PC-3 (cell line): ENCODE results near the gene FBXO45. TPM values are rescaled to one million over a fixed set of nuclear protein-coding genes. Genes with fewer than 3 reads are reported as not detected.

ENCODE experiments used
- ATAC-seq: fragments of 200-7000 bp; cut with Tn5 transposase; 2 replicates; pipeline ENCODE4 v1.9.1; 2020; ENCODE audit warnings: mild to moderate bottlenecking, moderate library complexity
- BruUV-seq: library from RNA; stranded (reverse); fragments of 400-500 nt; replicated peaks from 2 replicates; lab custom pipeline; 2021; lab: Mats Ljungman, UMichigan
- CTCF ChIA-PET: fragments of 300-600 bp; sonication (Branson Sonifier 250); formaldehyde crosslinking; loops from one replicate; lab custom pipeline; 2022; ENCODE audit warnings: antibody characterized with exemption; lab: Charles Lee
- POLR2A ChIA-PET: fragments of 300-600 bp; sonication (Branson Sonifier 250); formaldehyde crosslinking; loops from one replicate; lab custom pipeline; 2022; ENCODE audit warnings: antibody characterized with exemption; ENCODE audit not compliant: unreplicated experiment; lab: Charles Lee
- DNase-seq: peaks from one replicate; pipeline ENCODE4 v3.0.0-alpha.2; 2015
- H2AFZ ChIP-seq: fragments of 300-600 bp; sonication (generic); 2 replicates; pipeline ENCODE4 v1.6.0; 2016; ENCODE audit warnings: antibody characterized with exemption, low read length
- H3F3A ChIP-seq: fragments of 300-600 bp; sonication (generic); one replicate; pipeline ENCODE4 v1.6.0; 2017; ENCODE audit warnings: antibody characterized with exemption, low read length, control low read depth, mild to moderate bottlenecking; ENCODE audit not compliant: unreplicated experiment
- H3K27ac ChIP-seq: fragments of 300-600 bp; sonication (generic); 2 replicates; pipeline ENCODE4 v1.5.1; 2016; ENCODE audit warnings: mild to moderate bottlenecking, low read length
- H3K27me3 ChIP-seq: fragments of 300-600 bp; sonication (generic); 2 replicates; pipeline ENCODE4 v1.6.1; 2016; ENCODE audit warnings: low read length, mixed read lengths
- H3K36me3 ChIP-seq: fragments of 300-600 bp; sonication (generic); 2 replicates; pipeline ENCODE4 v1.6.1; 2016; ENCODE audit warnings: low read depth, mixed run types, low read length, mixed read lengths
- H3K4me1 ChIP-seq: fragments of 300-600 bp; sonication (generic); 2 replicates; pipeline ENCODE4 v1.5.1; 2016; ENCODE audit warnings: low read length; ENCODE audit not compliant: insufficient read depth
- H3K4me2 ChIP-seq: fragments of 300-600 bp; sonication (generic); 2 replicates; pipeline ENCODE4 v1.6.0; 2016; ENCODE audit warnings: low read length
- H3K4me3 ChIP-seq: fragments of 300-600 bp; sonication (generic); 2 replicates; pipeline ENCODE4 v1.5.1; 2016; ENCODE audit warnings: mild to moderate bottlenecking, low read length, mixed read lengths
- H3K79me2 ChIP-seq: fragments of 300-600 bp; sonication (generic); 2 replicates; pipeline ENCODE4 v1.6.1; 2017; ENCODE audit warnings: low read length, mixed read lengths
- H3K9ac ChIP-seq: fragments of 300-600 bp; sonication (generic); 2 replicates; pipeline ENCODE4 v1.6.0; 2016; ENCODE audit warnings: mild to moderate bottlenecking, low read length
- H3K9me2 ChIP-seq: fragments of 300-600 bp; sonication (generic); replicated peaks from 2 replicates; pipeline ENCODE4 v1.6.1; 2016; ENCODE audit warnings: mixed run types, low read length, mixed read lengths
- H3K9me3 ChIP-seq: fragments of 300-600 bp; sonication (generic); 2 replicates; pipeline ENCODE4 v1.6.1; 2016; ENCODE audit warnings: low read length, mixed read lengths
- H4K20me1 ChIP-seq: fragments of 300-600 bp; sonication (generic); 2 replicates; pipeline ENCODE4 v1.6.1; 2016; ENCODE audit warnings: low read length, mixed read lengths
- CTCF ChIP-seq: fragments of 300-600 bp; sonication (generic); conservative IDR thresholded peaks from 2 replicates; pipeline ENCODE4 v1.5.1; 2017; ENCODE audit warnings: antibody characterized with exemption, low read depth, mild to moderate bottlenecking, low read length
- EZH2 ChIP-seq: fragments of 300-600 bp; sonication (generic); IDR thresholded peaks from one replicate; pipeline ENCODE4 v1.6.1; 2017; ENCODE audit warnings: antibody characterized with exemption, mild to moderate bottlenecking, low read length; ENCODE audit not compliant: unreplicated experiment
- EZH2phosphoT487 ChIP-seq: fragments of 300-600 bp; sonication (generic); IDR thresholded peaks from 2 replicates; pipeline ENCODE4 v1.6.1; 2018; ENCODE audit warnings: mild to moderate bottlenecking, antibody characterized with exemption, low read length, borderline replicate concordance
- intact Hi-C: fragments of 100-400 bp; cut with micrococcal nuclease; formaldehyde crosslinking; loops from 2 replicates; pipeline ENCODE4 v1.9.0; 2023
- total RNA-seq: library from RNA; depleted of rRNA; stranded (reverse); fragments of >200 nt; gene quantifications from 2 replicates; pipeline ENCODE4 v1.2.3, GENCODE V29; 2014

Gene FBXO45
- total RNA-seq, 1 experiment from 2014 or later = 20.8 TPM

DNA sequence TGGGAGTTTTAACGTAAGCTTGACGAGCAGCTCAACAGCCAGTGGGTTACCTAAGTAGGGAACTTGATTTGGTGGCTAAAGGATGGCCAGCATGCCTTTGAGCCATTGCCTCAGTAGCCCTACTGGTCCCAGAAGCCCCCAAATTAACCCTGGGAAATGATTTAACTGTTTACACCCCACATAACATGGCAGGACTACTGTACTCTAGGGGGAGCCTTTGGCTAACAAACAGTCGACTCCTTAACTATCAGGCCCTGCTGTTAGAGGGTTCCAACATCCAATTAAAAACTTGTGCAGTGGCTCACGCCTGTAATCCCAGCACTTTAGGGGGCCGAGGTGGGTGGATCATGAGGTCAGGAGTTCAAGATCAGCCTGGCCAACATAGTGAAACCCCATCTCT, 43.9 kb upstream of the FBXO45 start:
- TF ChIP-seq CTCF (peak; percentile 36), EZH2 (no peak)
- CTCF ChIA-PET = no interaction called here
- no peaks in the 10 kb centered on the region; the same call in 1 of the 2 replicates for H3K36me3 ChIP-seq
- H3K79me2 ChIP-seq = no peaks in the 10 kb centered on the region
- no peaks in the 10 kb centered on the region for H4K20me1 ChIP-seq
- H3K9me2 ChIP-seq = no peaks in the 10 kb centered on the region
- H3K27ac ChIP-seq = no peak overlapping the region
- no peaks in the 10 kb centered on the region for H3K4me1 ChIP-seq
- no peak overlapping the region for H2AFZ ChIP-seq
- BruUV-seq = no TSS peak
- no peaks in the 10 kb centered on the region for H3K27me3 ChIP-seq
- no peak for ATAC-seq
- H3K4me3 ChIP-seq = no peak overlapping the region
- no peak overlapping the region for H3K9ac ChIP-seq
- intact Hi-C loops = no loop called here
- DNase-seq = peak; percentile 36
- peaks cover 15% of the 10 kb centered on the region for H3K9me3 ChIP-seq
- POLR2A ChIA-PET = no interaction called here
- no peaks in the 10 kb centered on the region for H3F3A ChIP-seq
- H3K4me2 ChIP-seq = no peak overlapping the region

DNA sequence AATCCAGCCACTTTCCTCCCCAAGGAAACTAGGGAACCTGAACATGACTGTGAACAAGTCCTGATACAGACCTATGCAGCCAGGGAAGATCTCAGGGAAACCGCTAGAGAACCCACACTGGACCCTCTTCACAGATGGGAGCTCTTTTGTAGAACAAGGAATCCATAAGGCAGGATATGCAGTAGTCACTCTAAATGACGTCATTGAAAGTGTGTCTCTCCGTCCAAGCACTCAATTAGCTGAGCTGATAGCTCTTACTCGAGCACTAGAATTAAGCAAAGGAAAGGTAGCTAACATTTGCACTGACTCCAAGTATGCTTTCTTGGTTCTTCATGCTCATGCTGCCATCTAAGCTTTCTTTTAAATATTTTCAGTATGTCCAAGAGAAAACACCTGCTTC, 43.3 kb upstream of the FBXO45 start:
- ATAC-seq = no peak
- Histone ChIP-seq H3F3A (no peaks in the 10 kb centered on the region), H3K4me3 (no peak overlapping the region), H3K4me2 (no peak overlapping the region), H3K79me2 (no peaks in the 10 kb centered on the region), H3K36me3 (no peaks in the 10 kb centered on the region; the same call in 1 of the 2 replicates), H3K9me2 (no peaks in the 10 kb centered on the region), H2AFZ (no peak overlapping the region), H3K9me3 (peaks cover 9% of the 10 kb centered on the region), H3K27me3 (no peaks in the 10 kb centered on the region), H3K27ac (no peak overlapping the region), H4K20me1 (no peaks in the 10 kb centered on the region), H3K4me1 (no peaks in the 10 kb centered on the region), H3K9ac (no peak overlapping the region)
- POLR2A ChIA-PET = no interaction called here
- DNase-seq = no peak
- CTCF ChIA-PET = no interaction called here
- intact Hi-C loops = no loop called here
- BruUV-seq = no TSS peak
- no peak for TF ChIP-seq EZH2phosphoT487
- TF ChIP-seq EZH2 = no peak
- no peak for TF ChIP-seq CTCF

DNA sequence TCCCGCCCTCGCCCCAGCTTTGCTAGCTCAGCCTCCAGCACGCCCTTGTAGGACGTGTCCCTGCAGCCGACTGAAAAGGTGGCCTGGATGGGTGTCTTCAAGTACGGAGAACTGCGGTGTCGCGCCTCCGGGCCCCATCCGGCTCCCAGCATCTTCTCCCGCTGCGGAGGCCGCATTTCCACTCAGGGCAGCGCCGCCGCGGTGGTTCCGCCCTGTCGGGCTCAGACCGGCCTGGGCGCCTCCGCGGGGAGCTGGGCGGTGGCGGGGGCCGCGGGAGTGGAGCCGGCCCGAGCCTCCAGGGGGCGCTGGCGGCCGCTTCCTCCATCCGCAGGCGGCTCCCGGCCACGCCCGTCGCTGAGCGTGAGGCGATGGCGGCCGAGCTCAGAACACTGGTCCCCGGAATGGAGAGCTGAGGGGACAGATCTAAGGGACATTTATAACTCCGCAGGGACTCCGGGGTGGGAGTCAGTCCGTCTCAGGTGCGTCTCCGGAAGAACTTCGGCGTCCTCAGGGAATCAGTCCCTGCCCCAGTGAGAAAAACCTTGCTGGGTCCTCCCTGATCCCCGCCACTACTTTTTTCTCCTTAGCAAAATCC, 39.7 kb upstream of the FBXO45 start:
- H3K27me3 ChIP-seq = no peaks in the 10 kb centered on the region
- H3F3A ChIP-seq = no peaks in the 10 kb centered on the region
- peak overlapping the region; percentile 56 for H3K4me3 ChIP-seq
- no peaks in the 10 kb centered on the region for H3K9me2 ChIP-seq
- peak overlapping the region; percentile 91 for H2AFZ ChIP-seq
- no peaks in the 10 kb centered on the region for H3K79me2 ChIP-seq
- no peaks in the 10 kb centered on the region for H3K9me3 ChIP-seq
- ChIA-PET CTCF (interaction anchor here (0.6 to 1.1 kb wide), 7 partner anchors 33 to 628 kb away, joined by 3 to 7 read pairs (median 3); partner anchors contain the start of genes FBXO45 and WDR53), POLR2A (interaction anchor here (0.5 to 0.6 kb wide), 3 partner anchors 12 to 474 kb away, joined by 3 to 9 read pairs (median 6); no protein-coding TSS in a partner anchor)
- BruUV-seq = no TSS peak
- intact Hi-C loops = no loop called here
- no peaks in the 10 kb centered on the region for H4K20me1 ChIP-seq
- no peaks in the 10 kb centered on the region for H3K36me3 ChIP-seq
- no peaks in the 10 kb centered on the region for H3K4me1 ChIP-seq
- peak; percentile 97 for ATAC-seq
- H3K27ac ChIP-seq = no peak overlapping the region
- peak overlapping the region; percentile 72 for H3K4me2 ChIP-seq
- H3K9ac ChIP-seq = peak overlapping the region; percentile 48
- TF ChIP-seq CTCF (peak; percentile 76), EZH2phosphoT487 (no peak)
- DNase-seq = peak; percentile 73
